Fibroblast of lung (primary cell): ENCODE measurements around the gene LAMB1.

Source experiments
- EZH2 ChIP-seq: IDR thresholded peaks from 2 replicates; pipeline ENCODE4 v1.5.1; 2012; ENCODE audit warnings: low read length, control low read depth, mild to moderate bottlenecking; ENCODE audit errors: missing control alignments
- TF ChIP-seq, protein P1 (sequence below), 2 donors: IDR thresholded peaks in 1 of 2; conservative IDR thresholded peaks in 1 of 2; 1 replicate in 1 of 2; 2 replicates in 1 of 2; pipeline ENCODE4 v1.5.1; 2011 to 2012; ENCODE audit warnings: low read length in 2 of 2, control low read depth in 1 of 2, inconsistent platforms in 1 of 2, low read depth in 1 of 2, mild to moderate bottlenecking in 1 of 2

DNA sequence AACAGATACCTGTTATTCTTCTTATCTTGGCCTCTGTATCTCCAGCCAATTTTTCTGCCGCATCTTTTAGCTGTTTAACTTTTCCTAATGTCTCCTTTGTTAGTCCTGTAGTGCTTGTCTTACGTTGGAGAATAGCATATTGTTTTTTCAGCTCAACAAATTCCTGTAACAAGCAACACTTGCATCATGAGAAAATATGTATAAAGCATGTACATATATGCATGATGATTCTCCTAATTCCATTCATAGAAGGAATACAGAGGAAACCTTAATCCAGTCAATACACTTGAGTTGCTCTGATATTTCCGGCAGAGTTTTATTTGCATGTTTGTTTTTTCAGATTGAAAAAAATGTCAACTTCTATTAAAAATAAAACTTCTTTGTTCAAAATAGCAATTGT is 26.1 kb upstream of the LAMB1 start:
- TF ChIP-seq, protein P1, sequence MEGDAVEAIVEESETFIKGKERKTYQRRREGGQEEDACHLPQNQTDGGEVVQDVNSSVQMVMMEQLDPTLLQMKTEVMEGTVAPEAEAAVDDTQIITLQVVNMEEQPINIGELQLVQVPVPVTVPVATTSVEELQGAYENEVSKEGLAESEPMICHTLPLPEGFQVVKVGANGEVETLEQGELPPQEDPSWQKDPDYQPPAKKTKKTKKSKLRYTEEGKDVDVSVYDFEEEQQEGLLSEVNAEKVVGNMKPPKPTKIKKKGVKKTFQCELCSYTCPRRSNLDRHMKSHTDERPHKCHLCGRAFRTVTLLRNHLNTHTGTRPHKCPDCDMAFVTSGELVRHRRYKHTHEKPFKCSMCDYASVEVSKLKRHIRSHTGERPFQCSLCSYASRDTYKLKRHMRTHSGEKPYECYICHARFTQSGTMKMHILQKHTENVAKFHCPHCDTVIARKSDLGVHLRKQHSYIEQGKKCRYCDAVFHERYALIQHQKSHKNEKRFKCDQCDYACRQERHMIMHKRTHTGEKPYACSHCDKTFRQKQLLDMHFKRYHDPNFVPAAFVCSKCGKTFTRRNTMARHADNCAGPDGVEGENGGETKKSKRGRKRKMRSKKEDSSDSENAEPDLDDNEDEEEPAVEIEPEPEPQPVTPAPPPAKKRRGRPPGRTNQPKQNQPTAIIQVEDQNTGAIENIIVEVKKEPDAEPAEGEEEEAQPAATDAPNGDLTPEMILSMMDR (conservative IDR thresholded peaks at IDR 0.05 in 1 of 2, IDR thresholded peaks at IDR 0.05 in 1 of 2; ENCODE audit: low read depth in 1 of 2, low read length in 2 of 2) = no peak
- no peak for TF ChIP-seq EZH2
